GM12891 (cell line): Measurements from ENCODE around the gene KPNA3.

Experiments
- PAX5 ChIP-seq: IDR thresholded peaks from 2 replicates; pipeline ENCODE4 v1.6.1; 2011; ENCODE audit warnings: low read length, moderate library complexity, mild to moderate bottlenecking; ENCODE audit not compliant: insufficient read depth, severe bottlenecking
- POLR2A ChIP-seq: IDR thresholded peaks from 2 replicates; pipeline ENCODE4 v1.6.1; 2011; ENCODE audit warnings: low read depth, low read length, control low read depth
- POLR2AphosphoS5 ChIP-seq: IDR thresholded peaks from 2 replicates; pipeline ENCODE4 v1.6.1; 2011; ENCODE audit warnings: low read depth, low read length, control low read depth
- POU2F2 ChIP-seq: IDR thresholded peaks from 2 replicates; pipeline ENCODE4 v1.6.1; 2011; ENCODE audit warnings: low read depth, mild to moderate bottlenecking, control low read depth, low read length, moderate library complexity
- SPI1 ChIP-seq: IDR thresholded peaks from 2 replicates; pipeline ENCODE4 v1.6.1; 2011; ENCODE audit warnings: low read depth, low read length, control low read depth
- TAF1 ChIP-seq: IDR thresholded peaks from 2 replicates; pipeline ENCODE4 v1.6.1; 2011; ENCODE audit warnings: low read depth, low read length, control low read depth

- no peak for TF ChIP-seq POLR2AphosphoS5
- TF ChIP-seq POLR2A = no peak
- TF ChIP-seq TAF1 = no peak
- TF ChIP-seq SPI1 = no peak
- no peak for TF ChIP-seq POU2F2
- TF ChIP-seq PAX5 = no peak
These were observed 22.2 kb upstream of the KPNA3 start for GRCh38 chr13:49814551-49815270.
